Activated CD4-positive, alpha-beta memory T cell treated with anti-CD3 and anti-CD28 coated beads for 36 hours (primary cell): ENCODE data around the gene CDHR2. TPM values are rescaled to one million over a fixed set of nuclear protein-coding genes. Genes with fewer than 3 reads are reported as not detected.

Experiments
- CTCF ChIA-PET: fragments of 350-600 bp; sonication (Branson Sonifier 250); formaldehyde crosslinking; loops from one replicate; lab custom pipeline; 2021; ENCODE audit warnings: antibody characterized with exemption, inconsistent platforms; lab: Charles Lee
- POLR2A ChIA-PET: fragments of 350-600 bp; sonication (Branson Sonifier 250); formaldehyde crosslinking; loops from one replicate; lab custom pipeline; 2021; ENCODE audit warnings: antibody characterized with exemption; lab: Charles Lee
- DNase-seq: peaks from one replicate; pipeline ENCODE4 v3.0.0-alpha.2; 2020
- H3K27ac Mint-ChIP-seq: one replicate; pipeline ENCODE4 v1.8.0; 2021; ENCODE audit warnings: mixed read lengths
- H3K27me3 Mint-ChIP-seq: one replicate; pipeline ENCODE4 v1.8.0; 2021; ENCODE audit warnings: mixed read lengths
- H3K36me3 Mint-ChIP-seq: one replicate; pipeline ENCODE4 v1.8.0; 2021; ENCODE audit warnings: mixed read lengths
- H3K4me1 Mint-ChIP-seq: one replicate; pipeline ENCODE4 v1.8.0; 2021; ENCODE audit warnings: low read depth, mixed read lengths
- H3K4me3 Mint-ChIP-seq: one replicate; pipeline ENCODE4 v1.8.0; 2021; ENCODE audit warnings: mild to moderate bottlenecking, mixed read lengths
- H3K9me3 Mint-ChIP-seq: one replicate; pipeline ENCODE4 v1.8.0; 2021; ENCODE audit warnings: mixed read lengths
- intact Hi-C: fragments of 100-400 bp; cut with micrococcal nuclease; formaldehyde crosslinking; loops from one replicate; pipeline ENCODE4 v1.15.1; 2023
- total RNA-seq, 2 experiments: library from RNA; stranded (reverse); gene quantifications; one replicate each; pipeline ENCODE4 v1.2.3, GENCODE V29; 2021

The CDHR2 gene
- total RNA-seq, 2 experiments from 2014 or later = 0.36 to 0.38 TPM

GRCh38 chr5:176530983-176531901 is 17.9 kb upstream of the CDHR2 start:
- POLR2A ChIA-PET = interaction anchor here (2.8 kb wide), 1 partner anchor 12 kb away, joined by 13 read pairs; no protein-coding TSS in a partner anchor
- Mint-ChIP-seq H3K4me3 (peak overlapping the region; percentile 28), H3K27ac (peak overlapping the region; percentile 67), H3K27me3 (no peaks in the 10 kb centered on the region), H3K4me1 (peaks cover 49% of the 10 kb centered on the region), H3K36me3 (peaks cover 30% of the 10 kb centered on the region), H3K9me3 (no peaks in the 10 kb centered on the region)
- DNase-seq = peak; percentile 55
- CTCF ChIA-PET = interaction anchor here (0.5 to 6.8 kb wide), 6 partner anchors 12 to 114 kb away, joined by 3 to 34 read pairs (median 4); partner anchors contain the start of gene FAF2
- intact Hi-C loops = loop anchor here (5.0 to 10.0 kb wide), 3 partner anchors 44 to 1036 kb away; partner anchors contain the start of gene HRH2

DNA sequence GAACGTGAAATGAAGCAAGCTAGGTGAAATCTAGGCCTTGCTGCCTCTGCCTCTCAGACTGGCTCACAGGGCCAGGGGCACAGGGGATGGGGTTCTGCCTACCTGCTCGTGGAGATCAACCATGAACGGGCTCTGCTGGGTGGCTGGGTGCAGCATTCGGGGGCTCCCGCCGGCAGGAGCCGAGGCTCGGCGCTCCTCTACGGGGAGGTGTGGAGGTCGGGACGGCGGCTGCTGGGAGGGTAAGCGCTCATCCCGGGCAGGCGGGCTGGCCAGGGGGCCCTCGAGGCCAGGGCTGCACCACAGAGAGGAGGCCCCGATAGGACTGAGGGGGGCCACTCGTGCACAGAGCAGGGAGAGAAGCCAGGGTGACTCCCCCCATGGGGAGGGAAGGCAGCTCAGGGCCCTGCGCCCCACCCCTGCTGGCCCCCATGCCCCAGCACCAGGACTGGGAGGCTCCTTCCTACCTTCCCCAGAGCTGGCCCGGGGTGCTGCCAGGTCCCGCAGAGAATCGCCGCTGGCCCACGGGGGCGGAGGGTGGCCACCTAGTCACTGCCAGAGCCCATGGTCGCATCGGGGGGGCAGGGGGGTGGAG is 17.1 kb upstream of the CDHR2 start:
- intact Hi-C loops = loop anchor here (5.0 to 10.0 kb wide), 3 partner anchors 45 to 1037 kb away; partner anchors contain the start of gene HRH2
- Mint-ChIP-seq H3K27ac (peak overlapping the region; percentile 67), H3K4me3 (no peak overlapping the region), H3K36me3 (peaks cover 30% of the 10 kb centered on the region), H3K9me3 (no peaks in the 10 kb centered on the region), H3K27me3 (no peaks in the 10 kb centered on the region), H3K4me1 (peaks cover 49% of the 10 kb centered on the region)
- ChIA-PET CTCF (interaction anchor here (0.9 to 6.8 kb wide), 4 partner anchors 11 to 115 kb away, joined by 3 to 34 read pairs (median 4); no protein-coding TSS in a partner anchor), POLR2A (interaction anchor here (2.8 kb wide), 1 partner anchor 11 kb away, joined by 13 read pairs; no protein-coding TSS in a partner anchor)
- no peak for DNase-seq

DNA sequence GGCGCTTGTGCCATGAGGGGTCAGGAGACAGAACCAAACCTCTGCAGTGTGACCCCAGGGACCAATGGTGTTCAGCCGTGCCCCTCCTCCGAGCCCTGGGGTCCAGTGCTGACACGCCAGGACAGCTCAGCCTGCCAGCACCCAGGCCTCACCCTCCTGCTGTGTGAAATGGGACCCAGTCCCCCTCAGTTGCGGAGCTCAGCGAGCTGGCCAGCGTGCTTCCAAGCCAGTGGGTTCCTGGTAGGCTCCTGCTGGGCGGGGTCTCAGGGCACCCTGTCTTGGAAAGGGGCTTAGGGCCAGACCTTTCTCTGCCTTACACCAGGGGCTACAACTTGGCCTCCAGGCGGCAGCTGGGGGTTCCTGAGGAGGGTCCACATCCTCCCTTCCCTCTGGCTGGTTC is 16.3 kb upstream of the CDHR2 start:
- intact Hi-C loops = loop anchor here (5.0 to 10.0 kb wide), 3 partner anchors 45 to 1038 kb away; partner anchors contain the start of gene HRH2
- ChIA-PET CTCF (interaction anchor here (1.1 to 6.8 kb wide), 2 partner anchors 10 to 116 kb away, joined by 4 to 34 read pairs; partner anchors contain the start of gene CLTB), POLR2A (interaction anchor here (2.8 to 3.4 kb wide), 2 partner anchors 10 to 11 kb away, joined by 13 to 20 read pairs; no protein-coding TSS in a partner anchor)
- peak overlapping the region; percentile 92 for H3K4me3 Mint-ChIP-seq
- no peaks in the 10 kb centered on the region for H3K9me3 Mint-ChIP-seq
- peaks cover 49% of the 10 kb centered on the region for H3K4me1 Mint-ChIP-seq
- no peaks in the 10 kb centered on the region for H3K27me3 Mint-ChIP-seq
- peaks cover 26% of the 10 kb centered on the region for H3K36me3 Mint-ChIP-seq
- no peak for DNase-seq
- H3K27ac Mint-ChIP-seq = peak overlapping the region; percentile 97

DNA sequence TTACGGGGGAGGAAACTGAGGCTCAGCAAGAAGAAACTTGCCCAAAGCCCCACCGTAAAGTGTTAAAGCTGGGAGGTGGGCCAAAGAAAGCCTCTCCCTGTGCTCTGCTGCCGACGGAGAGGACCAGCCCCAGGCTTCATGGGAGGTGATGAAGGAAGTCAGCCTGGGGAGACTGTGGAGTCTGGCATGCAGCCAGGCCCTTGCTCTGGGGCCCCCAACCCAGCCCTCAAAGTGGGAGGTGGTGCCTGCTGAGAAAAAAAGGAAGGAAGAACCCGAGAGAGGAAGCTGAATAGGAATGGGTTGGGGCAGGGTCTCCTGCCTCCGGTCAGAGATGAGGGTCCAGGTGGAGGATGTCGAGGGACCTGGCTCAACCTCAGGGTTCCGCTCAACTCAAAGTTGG is 15.8 kb upstream of the CDHR2 start:
- peaks cover 20% of the 10 kb centered on the region for H3K36me3 Mint-ChIP-seq
- intact Hi-C loops = loop anchor here (5.0 to 10.0 kb wide), 3 partner anchors 46 to 1039 kb away; partner anchors contain the start of gene HRH2
- DNase-seq = no peak
- ChIA-PET CTCF (interaction anchor here (1.0 to 6.8 kb wide), 5 partner anchors 10 to 128 kb away, joined by 3 to 34 read pairs (median 3); partner anchors contain the start of gene CLTB), POLR2A (interaction anchor here (0.7 to 3.4 kb wide), 4 partner anchors 10 to 469 kb away, joined by 3 to 20 read pairs (median 3); no protein-coding TSS in a partner anchor)
- peaks cover 51% of the 10 kb centered on the region for H3K4me1 Mint-ChIP-seq
- H3K4me3 Mint-ChIP-seq = peak overlapping the region; percentile 92
- no peaks in the 10 kb centered on the region for H3K9me3 Mint-ChIP-seq
- H3K27me3 Mint-ChIP-seq = no peaks in the 10 kb centered on the region
- peak overlapping the region; percentile 97 for H3K27ac Mint-ChIP-seq

DNA sequence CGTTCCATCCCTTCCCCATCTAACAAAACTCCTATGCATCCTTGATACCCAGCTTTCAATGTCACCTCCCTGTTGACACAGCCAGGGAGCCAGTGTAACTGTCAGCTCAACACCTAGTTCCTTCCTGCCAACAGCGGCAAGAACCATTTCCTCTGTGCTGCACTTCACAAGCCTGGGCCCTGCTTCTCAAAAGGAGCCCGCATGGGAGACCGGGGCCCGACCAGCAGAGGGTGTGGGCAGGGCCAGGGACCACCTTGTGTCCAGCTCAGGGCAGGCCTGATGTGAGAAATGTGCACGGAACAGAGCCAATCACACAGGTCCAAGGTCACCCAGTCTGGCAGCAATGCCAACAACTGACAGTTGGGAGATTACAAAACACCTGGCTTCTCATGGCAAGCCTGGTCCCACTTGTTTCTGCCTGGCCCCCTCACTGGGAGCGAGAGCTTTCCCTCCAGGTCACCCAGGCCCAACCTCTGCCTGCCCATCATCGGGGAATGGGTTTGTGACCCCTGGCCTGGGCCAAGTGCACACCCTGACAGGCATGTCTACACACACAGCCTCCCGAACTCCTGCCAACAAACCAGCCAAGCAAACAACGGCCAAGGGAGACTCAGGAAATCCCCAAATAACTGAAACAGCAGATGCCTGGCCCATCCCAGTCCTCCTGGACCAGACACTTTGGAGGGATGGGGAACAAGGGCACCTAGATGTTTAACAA is 15.1 kb upstream of the CDHR2 start:
- CTCF ChIA-PET = interaction anchor here (1.0 to 6.8 kb wide), 7 partner anchors 9 to 128 kb away, joined by 3 to 34 read pairs (median 3); partner anchors contain the start of gene CLTB
- Mint-ChIP-seq H3K36me3 (peaks cover 18% of the 10 kb centered on the region), H3K27me3 (no peaks in the 10 kb centered on the region), H3K4me1 (peaks cover 51% of the 10 kb centered on the region), H3K9me3 (no peaks in the 10 kb centered on the region), H3K27ac (peak overlapping the region; percentile 97), H3K4me3 (peak overlapping the region; percentile 92)
- intact Hi-C loops = loop anchor here (5.0 to 10.0 kb wide), 3 partner anchors 47 to 1039 kb away; partner anchors contain the start of gene HRH2
- POLR2A ChIA-PET = interaction anchor here (0.7 to 3.4 kb wide), 4 partner anchors 9 to 469 kb away, joined by 3 to 20 read pairs (median 3); no protein-coding TSS in a partner anchor
- DNase-seq = peak; percentile 66

GRCh38 chr5:176534640-176535039 is 14.5 kb upstream of the CDHR2 start:
- CTCF ChIA-PET = interaction anchor here (1.1 to 6.8 kb wide), 5 partner anchors 9 to 118 kb away, joined by 3 to 34 read pairs (median 26); partner anchors contain the start of genes CLTB and FAF2
- H3K27me3 Mint-ChIP-seq = no peaks in the 10 kb centered on the region
- POLR2A ChIA-PET = interaction anchor here (1.3 to 3.4 kb wide), 2 partner anchors 9 to 86 kb away, joined by 3 to 20 read pairs; no protein-coding TSS in a partner anchor
- peaks cover 48% of the 10 kb centered on the region for H3K4me1 Mint-ChIP-seq
- intact Hi-C loops = loop anchor here (5.0 to 10.0 kb wide), 5 partner anchors 47 to 1040 kb away; partner anchors contain the start of genes HRH2, KIAA1191 and NSD1
- H3K27ac Mint-ChIP-seq = peak overlapping the region; percentile 97
- no peaks in the 10 kb centered on the region for H3K9me3 Mint-ChIP-seq
- peak; percentile 36 for DNase-seq
- H3K36me3 Mint-ChIP-seq = peaks cover 15% of the 10 kb centered on the region
- H3K4me3 Mint-ChIP-seq = peak overlapping the region; percentile 92

DNA sequence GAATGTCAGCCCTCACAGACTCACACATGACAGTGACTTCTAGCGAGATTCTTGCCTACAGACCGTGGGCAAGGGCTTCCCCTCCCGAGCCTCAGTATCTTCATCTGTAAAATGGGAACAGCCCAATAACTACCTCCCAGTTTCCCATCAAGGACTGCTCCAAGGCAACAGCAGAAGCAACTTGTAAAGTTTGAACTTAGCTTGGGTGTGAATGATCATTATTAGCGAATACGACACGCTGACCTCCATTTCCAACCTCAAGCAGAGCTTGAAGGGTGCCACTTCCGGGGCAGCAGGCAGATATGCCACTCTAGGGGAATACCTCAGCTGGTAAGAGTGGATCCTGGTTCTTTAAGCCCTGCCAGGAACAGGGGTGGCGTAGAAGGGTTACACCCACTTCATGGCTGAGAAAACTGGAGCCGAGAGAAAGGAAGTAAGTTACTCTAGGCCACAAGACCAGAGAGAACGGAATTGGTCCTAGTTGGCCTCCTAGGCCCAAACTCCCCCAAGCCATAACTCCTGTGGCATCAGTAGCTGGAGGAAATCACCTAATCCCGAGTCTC is 14.0 kb upstream of the CDHR2 start:
- DNase-seq = peak; percentile 71
- peaks cover 51% of the 10 kb centered on the region for H3K4me1 Mint-ChIP-seq
- intact Hi-C loops = loop anchor here (5.0 to 10.0 kb wide), 4 partner anchors 173 to 1040 kb away; partner anchors contain the start of genes HRH2, KIAA1191 and NSD1
- ChIA-PET POLR2A (interaction anchor here (0.8 to 3.4 kb wide), 4 partner anchors 8 to 112 kb away, joined by 3 to 20 read pairs (median 4); partner anchors contain the start of gene FAF2), CTCF (interaction anchor here (1.0 to 6.8 kb wide), 5 partner anchors 8 to 119 kb away, joined by 3 to 34 read pairs (median 26); partner anchors contain the start of genes CLTB and FAF2)
- peak overlapping the region; percentile 97 for H3K27ac Mint-ChIP-seq
- H3K9me3 Mint-ChIP-seq = no peaks in the 10 kb centered on the region
- H3K36me3 Mint-ChIP-seq = peaks cover 13% of the 10 kb centered on the region
- peak overlapping the region; percentile 92 for H3K4me3 Mint-ChIP-seq
- H3K27me3 Mint-ChIP-seq = no peaks in the 10 kb centered on the region

DNA sequence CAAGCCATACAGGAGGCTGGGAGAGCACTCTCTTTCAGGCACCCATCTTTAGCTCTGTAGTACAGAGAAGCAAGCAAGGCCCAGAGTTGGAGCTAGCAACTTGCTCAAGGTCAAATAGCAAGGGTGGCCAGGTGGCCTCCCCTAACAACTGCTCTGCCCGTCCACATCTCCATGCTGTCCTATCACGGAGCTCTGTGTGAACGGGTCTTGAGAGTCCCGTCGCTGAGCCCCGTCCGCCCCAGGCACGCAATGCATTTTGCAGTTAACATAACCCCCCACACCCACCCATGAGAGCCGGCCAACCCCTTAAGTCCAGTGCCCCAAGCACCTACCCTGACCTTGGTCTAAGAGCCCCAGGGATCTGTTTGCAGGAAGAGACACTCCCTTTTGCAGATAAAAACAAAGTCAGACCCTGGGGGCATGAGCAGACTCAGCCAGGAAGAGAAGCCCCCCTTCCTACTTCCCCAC is 13.4 kb upstream of the CDHR2 start:
- H3K27me3 Mint-ChIP-seq = no peaks in the 10 kb centered on the region

DNA sequence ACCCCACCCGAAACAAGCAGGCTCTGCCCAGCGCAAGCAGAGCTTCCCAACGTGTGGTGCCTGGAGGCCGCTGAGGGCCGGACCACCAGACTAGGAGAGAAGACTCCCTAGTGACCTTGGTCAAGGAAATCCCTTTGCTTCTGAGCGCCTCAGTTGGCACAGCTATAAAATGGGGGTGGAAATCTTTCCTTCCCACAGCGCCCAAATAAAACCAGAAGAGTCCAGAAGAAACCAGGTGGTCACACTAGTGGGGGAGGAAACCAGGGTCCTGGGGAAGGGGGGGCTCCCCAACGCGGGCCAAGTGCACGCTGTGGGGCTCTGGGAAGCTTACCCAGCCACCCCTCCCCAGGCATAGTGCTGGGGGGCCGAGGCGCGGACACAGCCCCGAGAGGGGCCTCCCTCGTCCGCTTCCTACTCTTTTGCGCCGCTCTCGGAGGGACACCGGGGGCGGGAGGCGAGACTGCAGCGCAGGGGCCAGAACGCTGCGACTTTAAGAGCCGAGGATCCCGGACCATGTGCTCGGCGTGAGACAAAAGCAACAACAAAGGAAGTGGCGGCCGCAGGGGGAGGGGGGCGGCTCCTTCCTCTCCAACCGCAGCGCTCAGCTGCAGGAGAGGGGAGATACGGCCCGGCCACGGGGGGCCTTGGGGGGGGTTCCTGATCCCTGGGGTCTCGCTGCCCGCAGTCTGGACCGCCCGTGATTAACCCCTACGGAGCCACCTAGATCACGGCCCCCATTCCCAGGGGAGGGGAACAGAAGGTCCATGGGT is 12.8 kb upstream of the CDHR2 start:
- Mint-ChIP-seq H3K4me3 (peak overlapping the region; percentile 92), H3K4me1 (peaks cover 57% of the 10 kb centered on the region), H3K9me3 (no peaks in the 10 kb centered on the region), H3K27ac (peak overlapping the region; percentile 97), H3K36me3 (peaks cover 9% of the 10 kb centered on the region), H3K27me3 (no peaks in the 10 kb centered on the region)
- POLR2A ChIA-PET = interaction anchor here (0.8 to 3.4 kb wide), 8 partner anchors 7 to 121 kb away, joined by 3 to 20 read pairs (median 4); partner anchors contain the start of genes CLTB and FAF2
- peak; percentile 89 for DNase-seq
- CTCF ChIA-PET = interaction anchor here (1.0 to 6.8 kb wide), 4 partner anchors 7 to 120 kb away, joined by 3 to 34 read pairs (median 30); partner anchors contain the start of genes CLTB and FAF2
- intact Hi-C loops = loop anchor here (2.0 to 10.0 kb wide), 6 partner anchors 120 to 1042 kb away; partner anchors contain the start of genes CLTB, GRK6, HRH2 and KIAA1191

More for the DNA sequence above, 13.4 kb upstream of the CDHR2 start:
- peak overlapping the region; percentile 97 for H3K27ac Mint-ChIP-seq
- peaks cover 56% of the 10 kb centered on the region for H3K4me1 Mint-ChIP-seq
- intact Hi-C loops = loop anchor here (2.0 to 10.0 kb wide), 6 partner anchors 119 to 1041 kb away; partner anchors contain the start of genes CLTB, GRK6, HRH2 and KIAA1191
- no peaks in the 10 kb centered on the region for H3K9me3 Mint-ChIP-seq
- POLR2A ChIA-PET = interaction anchor here (0.8 to 3.4 kb wide), 4 partner anchors 8 to 111 kb away, joined by 3 to 20 read pairs (median 4); partner anchors contain the start of gene FAF2
- H3K36me3 Mint-ChIP-seq = peaks cover 13% of the 10 kb centered on the region
- H3K4me3 Mint-ChIP-seq = peak overlapping the region; percentile 92
- CTCF ChIA-PET = interaction anchor here (1.0 to 6.8 kb wide), 4 partner anchors 8 to 119 kb away, joined by 3 to 34 read pairs (median 30); partner anchors contain the start of genes CLTB and FAF2
- peak; percentile 31 for DNase-seq
